Chondrocyte (in vitro differentiated cells): Measurements from ENCODE around the gene CPLX3. TPM values are rescaled to one million over a fixed set of nuclear protein-coding genes. Genes with fewer than 3 reads are reported as not detected.

ENCODE experiments used
- DNase-seq: peaks from one replicate; pipeline ENCODE4 v3.0.0; 2021; ENCODE audit warnings: mixed read lengths, low spot score
- H3K27ac Mint-ChIP-seq: one replicate; pipeline ENCODE4 v1.8.0; 2021; ENCODE audit warnings: mild to moderate bottlenecking, moderate library complexity, mixed read lengths; ENCODE audit not compliant: unreplicated experiment
- H3K27me3 Mint-ChIP-seq: 2 replicates; pipeline ENCODE4 v1.8.0; 2021; ENCODE audit warnings: low read depth, mixed read lengths
- H3K36me3 Mint-ChIP-seq: 2 replicates; pipeline ENCODE4 v1.8.0; 2021; ENCODE audit warnings: low read depth, mixed read lengths
- H3K4me1 Mint-ChIP-seq: 2 replicates; pipeline ENCODE4 v1.8.0; 2021; ENCODE audit warnings: low read depth, mild to moderate bottlenecking, mixed read lengths
- H3K4me3 Mint-ChIP-seq: one replicate; pipeline ENCODE4 v1.8.0; 2021; ENCODE audit warnings: mild to moderate bottlenecking, moderate library complexity, mixed read lengths; ENCODE audit not compliant: unreplicated experiment
- H3K9me3 Mint-ChIP-seq: 2 replicates; pipeline ENCODE4 v1.8.0; 2021; ENCODE audit warnings: low read depth, mixed read lengths
- total RNA-seq: library from RNA; stranded (reverse); gene quantifications from 3 replicates; pipeline ENCODE4 v1.2.1, GENCODE V29; 2021
- TF ChIP-seq, protein P1 (sequence below): fragments of 200-600 bp; sonication (generic); IDR thresholded peaks from 2 replicates; pipeline ENCODE4 v1.5.0; 2021; ENCODE audit warnings: antibody characterized with exemption, mild to moderate bottlenecking, moderate library complexity

Gene CPLX3
- total RNA-seq, 1 donor from 2014 or later = not detected

- peaks cover 53% of the 10 kb centered on the region for H3K4me1 Mint-ChIP-seq
- H3K9me3 Mint-ChIP-seq = no peaks in the 10 kb centered on the region
- TF ChIP-seq, protein P1, sequence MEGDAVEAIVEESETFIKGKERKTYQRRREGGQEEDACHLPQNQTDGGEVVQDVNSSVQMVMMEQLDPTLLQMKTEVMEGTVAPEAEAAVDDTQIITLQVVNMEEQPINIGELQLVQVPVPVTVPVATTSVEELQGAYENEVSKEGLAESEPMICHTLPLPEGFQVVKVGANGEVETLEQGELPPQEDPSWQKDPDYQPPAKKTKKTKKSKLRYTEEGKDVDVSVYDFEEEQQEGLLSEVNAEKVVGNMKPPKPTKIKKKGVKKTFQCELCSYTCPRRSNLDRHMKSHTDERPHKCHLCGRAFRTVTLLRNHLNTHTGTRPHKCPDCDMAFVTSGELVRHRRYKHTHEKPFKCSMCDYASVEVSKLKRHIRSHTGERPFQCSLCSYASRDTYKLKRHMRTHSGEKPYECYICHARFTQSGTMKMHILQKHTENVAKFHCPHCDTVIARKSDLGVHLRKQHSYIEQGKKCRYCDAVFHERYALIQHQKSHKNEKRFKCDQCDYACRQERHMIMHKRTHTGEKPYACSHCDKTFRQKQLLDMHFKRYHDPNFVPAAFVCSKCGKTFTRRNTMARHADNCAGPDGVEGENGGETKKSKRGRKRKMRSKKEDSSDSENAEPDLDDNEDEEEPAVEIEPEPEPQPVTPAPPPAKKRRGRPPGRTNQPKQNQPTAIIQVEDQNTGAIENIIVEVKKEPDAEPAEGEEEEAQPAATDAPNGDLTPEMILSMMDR = no peak
- no peak for DNase-seq
- H3K4me3 Mint-ChIP-seq = peak overlapping the region; percentile 76
- no peak overlapping the region for H3K27ac Mint-ChIP-seq
- H3K36me3 Mint-ChIP-seq = peaks cover 1% of the 10 kb centered on the region
- no peaks in the 10 kb centered on the region for H3K27me3 Mint-ChIP-seq
These were observed 45.6 kb upstream of the CPLX3 start for GRCh38 chr15:74780523-74781430.

GRCh38 chr15:74781431-74782258 is 44.8 kb upstream of the CPLX3 start, which contains the start of gene CSK:
Gene CSK (plus strand): TSS chr15:74782080. CDS start chr15:74798298, 16,218 bp downstream.
- Mint-ChIP-seq H3K4me3 (peak within 1 kb of the TSS; percentile 87), H3K36me3 (peaks cover 1% of the 10 kb centered on the region), H3K27me3 (no peaks in the 10 kb centered on the region), H3K4me1 (peaks cover 55% of the 10 kb centered on the region), H3K27ac (peak within 1 kb of the TSS; percentile 70), H3K9me3 (no peaks in the 10 kb centered on the region)
- TF ChIP-seq, protein P1 = peak; percentile 77
- no peak for DNase-seq

GRCh38 chr15:74782259-74783071 is 44.0 kb upstream of the CPLX3 start:
- no peaks in the 10 kb centered on the region for H3K9me3 Mint-ChIP-seq
- no peak for DNase-seq

DNA sequence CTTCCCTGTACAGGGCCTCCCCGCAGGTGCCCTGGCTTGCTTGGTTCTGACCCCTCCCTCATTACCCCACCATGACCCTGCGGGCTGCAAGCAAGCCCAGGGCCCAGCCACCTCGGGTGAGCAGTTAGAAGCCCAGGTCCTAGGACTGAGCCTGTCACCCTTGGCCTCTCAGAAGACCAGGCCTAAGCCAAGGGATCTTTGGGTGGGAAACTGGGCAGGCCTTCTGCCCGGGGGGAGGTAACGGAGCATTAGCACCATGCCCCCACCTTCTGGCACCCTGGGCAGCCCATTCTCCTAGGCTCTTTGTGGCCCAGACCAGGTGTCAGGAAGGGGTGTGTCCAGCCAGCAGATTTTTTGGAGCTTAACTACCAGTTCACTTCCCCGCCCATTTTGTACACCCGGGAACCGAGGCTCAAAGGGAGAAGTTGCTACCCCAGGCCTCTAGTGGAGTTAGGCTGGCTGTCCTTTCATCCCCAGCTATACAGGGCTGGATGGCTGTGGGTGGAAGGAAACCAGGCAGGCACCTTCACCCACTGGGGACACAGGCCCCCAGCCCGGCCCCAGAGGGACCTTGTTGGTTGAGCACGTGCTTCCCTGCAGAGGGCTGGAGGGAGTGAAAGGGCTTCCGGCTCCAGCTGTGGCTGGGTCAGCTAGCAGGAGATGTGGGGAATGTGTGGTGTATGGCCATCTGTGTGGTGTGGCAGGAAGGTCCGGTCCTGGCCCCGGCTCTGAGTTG is 43.2 kb upstream of the CPLX3 start:
- Mint-ChIP-seq H3K27ac (peak overlapping the region; percentile 70), H3K9me3 (no peaks in the 10 kb centered on the region), H3K36me3 (peaks cover 1% of the 10 kb centered on the region), H3K4me1 (peaks cover 55% of the 10 kb centered on the region), H3K27me3 (no peaks in the 10 kb centered on the region), H3K4me3 (peak overlapping the region; percentile 87)
- no peak for DNase-seq
- TF ChIP-seq, protein P1 = peak; percentile 6

More at GRCh38 chr15:74782259-74783071, 44.0 kb upstream of the CPLX3 start:
- TF ChIP-seq, protein P1 = no peak
- Mint-ChIP-seq H3K4me3 (peak overlapping the region; percentile 87), H3K27me3 (no peaks in the 10 kb centered on the region), H3K4me1 (peaks cover 55% of the 10 kb centered on the region), H3K27ac (peak overlapping the region; percentile 70), H3K36me3 (peaks cover 1% of the 10 kb centered on the region)
